Stomach (tissue), 9 donors: ENCODE results near the gene PAGR1. TPM values are rescaled to one million over a fixed set of nuclear protein-coding genes. Genes with fewer than 3 reads are reported as not detected.

Experiments
- DNase-seq, 2 donors: peaks; one replicate each; pipeline versions ENCODE4 v3.0.0 to v3.0.0-alpha.2; 2013 to 2019
- H3K27ac ChIP-seq, 5 donors: fragments of 200-600 bp in 4 of 5; sonication (generic) in 4 of 5; one replicate each; pipeline ENCODE4 v1.5.1; 2013 to 2019; ENCODE audit warnings: mild to moderate bottlenecking in 1 of 5, moderate library complexity in 1 of 5
- H3K27me3 ChIP-seq, 3 donors: fragments of 200-600 bp; sonication (generic); one replicate each; pipeline ENCODE4 v1.5.1; 2017 to 2019; ENCODE audit warnings: mixed run types in 1 of 3
- H3K36me3 ChIP-seq, 4 donors: fragments of 200-600 bp; sonication (generic); 1 replicate in 3 of 4; 2 replicates in 1 of 4; pipeline ENCODE4 v1.5.1; 2016 to 2019
- H3K4me1 ChIP-seq, 4 donors: fragments of 200-600 bp; sonication (generic); one replicate each; pipeline ENCODE4 v1.5.1; 2016 to 2019
- H3K4me3 ChIP-seq, 4 donors: fragments of 200-600 bp; sonication (generic) in 3 of 4; one replicate each; pipeline ENCODE4 v1.5.1; 2016 to 2019; ENCODE audit warnings: mild to moderate bottlenecking in 1 of 4
- H3K9me3 ChIP-seq, 4 donors: fragments of 200-600 bp; sonication (generic); one replicate each; pipeline ENCODE4 v1.5.1; 2016 to 2019
- EP300 ChIP-seq: sonication (generic); formaldehyde crosslinking; IDR thresholded peaks from one replicate; pipeline ENCODE4 v1.6.1; 2017; ENCODE audit warnings: antibody characterized with exemption
- POLR2A ChIP-seq, 4 donors: fragments of 450-650 bp; IDR thresholded peaks; one replicate each; pipeline ENCODE4 v1.6.1; 2016; ENCODE audit warnings: antibody characterized with exemption in 4 of 4, control low read depth in 2 of 4, mild to moderate bottlenecking in 1 of 4, moderate library complexity in 1 of 4
- POLR2AphosphoS5 ChIP-seq, 3 donors: sonication (generic); formaldehyde crosslinking; IDR thresholded peaks; one replicate each; pipeline ENCODE4 v1.6.1; 2016; ENCODE audit warnings: antibody characterized with exemption in 3 of 3
- WGBS, 5 donors: extraction: QIAGEN DNeasy Blood & Tissue Kit in 3 of 5; methylation state at CpG; one replicate each; pipeline versions ENCODE4 v1.1.5 to v1.1.7; 2013 to 2018; 5-methylcytosine and 5-hydroxymethylcytosine counted together
- intact Hi-C: fragments of 100-400 bp; cut with DNase I; formaldehyde crosslinking; loops from one replicate; pipeline ENCODE4 v1.15.1; 2023; ENCODE audit warnings: low total_unique reads
- polyA plus RNA-seq, 3 donors: library from polyadenylated mRNA; stranded (reverse); fragments of 200-250 nt; gene quantifications; one replicate each; pipeline ENCODE4 v1.2.3, GENCODE V29; 2013
- total RNA-seq, 5 donors: library from RNA; depleted of rRNA; stranded (reverse); fragments of >200 nt; gene quantifications; one replicate each; pipeline versions ENCODE4 v1.1.0 to v1.2.3, GENCODE V29; 2014 to 2016
- TF ChIP-seq, protein P1 (sequence below), 7 experiments: fragments of 450-650 bp in 4 of 7; fragments of 200-600 bp in 3 of 7; sonication (generic) in 3 of 7; IDR thresholded peaks; one replicate each; pipeline ENCODE4 v1.5.1; 2016 to 2019; ENCODE audit warnings: antibody characterized with exemption in 7 of 7, control low read depth in 2 of 7, mild to moderate bottlenecking in 1 of 7
- donor health status: healthy with polysubstance abuse.
- donor health status: Bipolar disorder and iron deficiency.
- donor health status: healthy.

The PAGR1 gene
- total and polyA plus RNA-seq, 8 donors: 7.1 to 124 (median 25.5) TPM

- Histone ChIP-seq H3K4me3 (no peak overlapping the region), H3K27me3 (no peaks in the 10 kb centered on the region), H3K27ac (no peak overlapping the region), H3K36me3 (peaks cover 19 to 41% (median 23%) of the 10 kb centered on the region in 4 donors), H3K4me1 (peaks cover 3 to 22% (median 13%) of the 10 kb centered on the region in 4 donors), H3K9me3 (no peaks in the 10 kb centered on the region)
- intact Hi-C loops: no loop called here
- no peak for DNase-seq
- TF ChIP-seq POLR2A (IDR thresholded peaks at IDR 0.05) (no peak), EP300 (no peak), POLR2AphosphoS5 (IDR thresholded peaks at IDR 0.05) (no peak)
- TF ChIP-seq, protein P1, sequence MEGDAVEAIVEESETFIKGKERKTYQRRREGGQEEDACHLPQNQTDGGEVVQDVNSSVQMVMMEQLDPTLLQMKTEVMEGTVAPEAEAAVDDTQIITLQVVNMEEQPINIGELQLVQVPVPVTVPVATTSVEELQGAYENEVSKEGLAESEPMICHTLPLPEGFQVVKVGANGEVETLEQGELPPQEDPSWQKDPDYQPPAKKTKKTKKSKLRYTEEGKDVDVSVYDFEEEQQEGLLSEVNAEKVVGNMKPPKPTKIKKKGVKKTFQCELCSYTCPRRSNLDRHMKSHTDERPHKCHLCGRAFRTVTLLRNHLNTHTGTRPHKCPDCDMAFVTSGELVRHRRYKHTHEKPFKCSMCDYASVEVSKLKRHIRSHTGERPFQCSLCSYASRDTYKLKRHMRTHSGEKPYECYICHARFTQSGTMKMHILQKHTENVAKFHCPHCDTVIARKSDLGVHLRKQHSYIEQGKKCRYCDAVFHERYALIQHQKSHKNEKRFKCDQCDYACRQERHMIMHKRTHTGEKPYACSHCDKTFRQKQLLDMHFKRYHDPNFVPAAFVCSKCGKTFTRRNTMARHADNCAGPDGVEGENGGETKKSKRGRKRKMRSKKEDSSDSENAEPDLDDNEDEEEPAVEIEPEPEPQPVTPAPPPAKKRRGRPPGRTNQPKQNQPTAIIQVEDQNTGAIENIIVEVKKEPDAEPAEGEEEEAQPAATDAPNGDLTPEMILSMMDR (IDR thresholded peaks at IDR 0.05): no peak
- WGBS, 5 donors: 86 to 100% (median 89%) methylated on average over 3 of the region's 3 CpGs
Observed at GRCh38 chr16:29850998-29851397, 35.0 kb downstream of the PAGR1 start.

DNA sequence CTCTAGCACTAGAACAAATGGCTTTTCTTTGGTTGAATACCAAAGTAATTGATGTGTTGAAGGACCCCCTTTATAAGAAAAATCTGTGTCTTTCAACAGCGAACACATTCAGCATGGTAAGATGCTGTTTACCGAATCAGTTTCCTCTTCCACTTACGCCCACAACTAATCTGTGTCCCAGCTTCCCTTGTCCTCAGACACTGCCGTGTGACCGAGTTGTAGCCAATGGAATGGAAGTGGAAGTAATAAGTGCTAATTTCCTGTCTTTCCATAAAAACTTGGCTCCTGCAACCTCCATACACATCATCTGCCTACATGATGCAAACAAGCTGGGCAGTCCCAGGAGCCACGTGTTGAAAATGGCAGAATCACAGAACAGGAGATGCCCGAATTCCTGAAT, 36.7 kb downstream of the PAGR1 start:
- peak in 2 of 3 donors; percentile 28 to 52 for TF ChIP-seq POLR2AphosphoS5 (IDR thresholded peaks at IDR 0.05)
- no peak for TF ChIP-seq POLR2A (IDR thresholded peaks at IDR 0.05)
- TF ChIP-seq, protein P1 (IDR thresholded peaks at IDR 0.05): no peak
- intact Hi-C loops: no loop called here
- H3K27ac ChIP-seq: peak overlapping the region in 4 of 5 donors; percentile 25 to 42 (median 40)
- peak in 1 of 2 donors; percentile 82 for DNase-seq
- H3K36me3 ChIP-seq: peaks cover 4 to 25% (median 7%) of the 10 kb centered on the region in 4 donors
- no peak overlapping the region for H3K4me3 ChIP-seq
- H3K4me1 ChIP-seq: peaks cover 6 to 34% (median 23%) of the 10 kb centered on the region in 4 donors
- H3K27me3 ChIP-seq: no peaks in the 10 kb centered on the region
- WGBS, 5 donors: 45 to 68% (median 55%) methylated on average over 7 of the region's 7 CpGs
- H3K9me3 ChIP-seq: no peaks in the 10 kb centered on the region

GRCh38 chr16:29854520-29855100, 38.7 kb downstream of the PAGR1 start:
- H3K27ac ChIP-seq: no peak overlapping the region
- H3K9me3 ChIP-seq: no peaks in the 10 kb centered on the region
- DNase-seq: no peak
- intact Hi-C loops: loop anchor here (5.0 kb wide), 1 partner anchor 47 kb away; the partner anchor contains the start of gene MAZ
- peaks cover 12 to 27% (median 15%) of the 10 kb centered on the region in 4 donors for H3K36me3 ChIP-seq
- no peak overlapping the region for H3K4me3 ChIP-seq
- WGBS, 5 donors: 87 to 92% (median 89%) methylated on average over 5 of the region's 5 CpGs
- peaks cover 6 to 39% (median 28%) of the 10 kb centered on the region in 4 donors for H3K4me1 ChIP-seq
- H3K27me3 ChIP-seq: no peaks in the 10 kb centered on the region
- TF ChIP-seq POLR2A (IDR thresholded peaks at IDR 0.05) (no peak), EP300 (no peak), POLR2AphosphoS5 (IDR thresholded peaks at IDR 0.05) (no peak)
- TF ChIP-seq, protein P1 (IDR thresholded peaks at IDR 0.05): no peak

GRCh38 chr16:29857133-29857760, 41.3 kb downstream of the PAGR1 start:
- H3K4me1 ChIP-seq: peaks cover 18 to 62% (median 46%) of the 10 kb centered on the region in 4 donors
- H3K9me3 ChIP-seq: no peaks in the 10 kb centered on the region
- DNase-seq: no peak
- no peaks in the 10 kb centered on the region for H3K27me3 ChIP-seq
- H3K4me3 ChIP-seq: no peak overlapping the region
- TF ChIP-seq EP300 (no peak), POLR2A (IDR thresholded peaks at IDR 0.05) (no peak), POLR2AphosphoS5 (IDR thresholded peaks at IDR 0.05) (no peak)
- TF ChIP-seq, protein P1 (IDR thresholded peaks at IDR 0.05): no peak
- H3K27ac ChIP-seq: peak overlapping the region in 1 of 5 donors; percentile 17
- peaks cover 23 to 38% (median 31%) of the 10 kb centered on the region in 4 donors for H3K36me3 ChIP-seq
- intact Hi-C loops: loop anchor here (5.0 kb wide), 1 partner anchor 50 kb away; the partner anchor contains the start of gene MAZ
- WGBS, 5 donors: 76 to 88% (median 84%) methylated on average over 7 of the region's 7 CpGs
